PFSK-1 (cell line): Measurements from ENCODE around the gene LARP1.

ENCODE experiments used
- FOXP2 ChIP-seq: optimal IDR thresholded peaks from 2 replicates; pipeline ENCODE3; 2011; ENCODE audit warnings: borderline replicate concordance, control low read depth, inconsistent platforms; ENCODE audit not compliant: insufficient read depth; ENCODE audit errors: extremely low read length, extremely low read depth
- POLR2AphosphoS5 ChIP-seq: IDR thresholded peaks from 2 replicates; pipeline ENCODE4 v1.6.1; 2012; ENCODE audit warnings: low read depth, mild to moderate bottlenecking, control low read depth, low read length, moderate library complexity
- SIN3A ChIP-seq: IDR thresholded peaks from 2 replicates; pipeline ENCODE4 v1.6.1; 2012; ENCODE audit warnings: mild to moderate bottlenecking, low read length, moderate library complexity, borderline replicate concordance; ENCODE audit not compliant: insufficient read depth
- TAF1 ChIP-seq: IDR thresholded peaks from 2 replicates; pipeline ENCODE4 v1.6.1; 2012; ENCODE audit warnings: low read length, control low read depth, borderline replicate concordance; ENCODE audit not compliant: insufficient read depth
- TF ChIP-seq, protein P1 (sequence below), 2 experiments: IDR thresholded peaks; 2 replicates each; pipeline versions ENCODE4 v1.6.1 to v1.8.0; 2011 to 2012; ENCODE audit warnings: low read depth in 2 of 2, low read length in 2 of 2, control low read depth in 1 of 2, inconsistent platforms in 1 of 2, mild to moderate bottlenecking in 1 of 2, moderate library complexity in 1 of 2; ENCODE audit not compliant: insufficient read depth in 1 of 2

Gene LARP1

DNA sequence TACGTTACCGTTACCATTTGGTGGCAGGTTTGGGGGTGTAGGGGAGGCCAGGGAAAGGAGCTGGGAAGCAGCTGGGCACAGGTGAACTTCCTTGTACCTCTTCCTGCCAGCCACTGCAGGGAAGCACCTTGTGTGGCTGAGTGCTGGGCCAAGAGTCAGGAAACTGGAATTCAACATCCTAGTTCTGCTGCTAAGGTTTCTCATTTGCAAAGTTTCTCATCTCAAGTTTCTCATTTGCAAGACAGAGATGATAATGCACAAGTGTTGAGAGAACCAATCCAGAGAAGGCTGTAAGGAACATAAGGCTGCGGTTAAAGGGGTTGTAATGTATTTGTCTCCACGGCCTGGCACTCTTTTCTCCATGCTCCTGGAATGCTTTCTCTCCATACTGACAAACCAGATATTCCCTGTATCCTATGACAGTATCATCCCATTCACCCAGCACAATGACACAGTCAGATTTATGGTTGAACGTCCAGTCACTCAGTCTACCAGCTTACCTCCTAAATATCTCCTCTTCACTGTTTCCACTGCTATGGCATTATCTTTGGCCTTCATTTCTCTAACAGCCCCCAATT lies 33.6 kb upstream of the LARP1 start:
- TF ChIP-seq TAF1 = no peak
- no peak for TF ChIP-seq SIN3A
- TF ChIP-seq FOXP2 = no peak
- TF ChIP-seq, protein P1, sequence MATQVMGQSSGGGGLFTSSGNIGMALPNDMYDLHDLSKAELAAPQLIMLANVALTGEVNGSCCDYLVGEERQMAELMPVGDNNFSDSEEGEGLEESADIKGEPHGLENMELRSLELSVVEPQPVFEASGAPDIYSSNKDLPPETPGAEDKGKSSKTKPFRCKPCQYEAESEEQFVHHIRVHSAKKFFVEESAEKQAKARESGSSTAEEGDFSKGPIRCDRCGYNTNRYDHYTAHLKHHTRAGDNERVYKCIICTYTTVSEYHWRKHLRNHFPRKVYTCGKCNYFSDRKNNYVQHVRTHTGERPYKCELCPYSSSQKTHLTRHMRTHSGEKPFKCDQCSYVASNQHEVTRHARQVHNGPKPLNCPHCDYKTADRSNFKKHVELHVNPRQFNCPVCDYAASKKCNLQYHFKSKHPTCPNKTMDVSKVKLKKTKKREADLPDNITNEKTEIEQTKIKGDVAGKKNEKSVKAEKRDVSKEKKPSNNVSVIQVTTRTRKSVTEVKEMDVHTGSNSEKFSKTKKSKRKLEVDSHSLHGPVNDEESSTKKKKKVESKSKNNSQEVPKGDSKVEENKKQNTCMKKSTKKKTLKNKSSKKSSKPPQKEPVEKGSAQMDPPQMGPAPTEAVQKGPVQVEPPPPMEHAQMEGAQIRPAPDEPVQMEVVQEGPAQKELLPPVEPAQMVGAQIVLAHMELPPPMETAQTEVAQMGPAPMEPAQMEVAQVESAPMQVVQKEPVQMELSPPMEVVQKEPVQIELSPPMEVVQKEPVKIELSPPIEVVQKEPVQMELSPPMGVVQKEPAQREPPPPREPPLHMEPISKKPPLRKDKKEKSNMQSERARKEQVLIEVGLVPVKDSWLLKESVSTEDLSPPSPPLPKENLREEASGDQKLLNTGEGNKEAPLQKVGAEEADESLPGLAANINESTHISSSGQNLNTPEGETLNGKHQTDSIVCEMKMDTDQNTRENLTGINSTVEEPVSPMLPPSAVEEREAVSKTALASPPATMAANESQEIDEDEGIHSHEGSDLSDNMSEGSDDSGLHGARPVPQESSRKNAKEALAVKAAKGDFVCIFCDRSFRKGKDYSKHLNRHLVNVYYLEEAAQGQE (IDR thresholded peaks at IDR 0.05; ENCODE audit: insufficient read depth in 1 of 2, low read depth in 2 of 2, low read length in 2 of 2) = no peak
- no peak for TF ChIP-seq POLR2AphosphoS5

DNA sequence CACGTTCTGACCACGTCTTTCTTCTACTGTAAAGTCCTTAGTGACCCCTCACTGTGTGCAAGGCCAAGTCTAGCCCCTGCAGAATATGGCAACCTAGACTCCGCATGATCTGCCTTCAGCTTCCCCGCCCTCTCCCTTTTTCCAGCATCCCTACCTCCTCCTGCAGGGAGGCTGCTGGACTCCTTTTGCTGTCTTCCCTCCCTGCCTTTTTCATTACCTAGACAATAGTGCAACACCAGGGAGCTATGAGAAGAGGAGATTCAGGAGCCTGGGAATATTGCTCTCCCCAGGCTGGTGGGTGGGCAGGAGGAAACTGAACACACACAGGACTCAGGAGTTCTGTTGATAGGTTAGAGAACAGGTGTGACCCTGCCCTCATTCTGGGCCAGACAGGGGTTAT lies 33.1 kb upstream of the LARP1 start:
- no peak for TF ChIP-seq SIN3A
- TF ChIP-seq, protein P1 (IDR thresholded peaks at IDR 0.05; ENCODE audit: insufficient read depth in 1 of 2, low read depth in 2 of 2, low read length in 2 of 2) = no peak
- TF ChIP-seq TAF1 = no peak
- no peak for TF ChIP-seq POLR2AphosphoS5
- TF ChIP-seq FOXP2 = no peak

DNA sequence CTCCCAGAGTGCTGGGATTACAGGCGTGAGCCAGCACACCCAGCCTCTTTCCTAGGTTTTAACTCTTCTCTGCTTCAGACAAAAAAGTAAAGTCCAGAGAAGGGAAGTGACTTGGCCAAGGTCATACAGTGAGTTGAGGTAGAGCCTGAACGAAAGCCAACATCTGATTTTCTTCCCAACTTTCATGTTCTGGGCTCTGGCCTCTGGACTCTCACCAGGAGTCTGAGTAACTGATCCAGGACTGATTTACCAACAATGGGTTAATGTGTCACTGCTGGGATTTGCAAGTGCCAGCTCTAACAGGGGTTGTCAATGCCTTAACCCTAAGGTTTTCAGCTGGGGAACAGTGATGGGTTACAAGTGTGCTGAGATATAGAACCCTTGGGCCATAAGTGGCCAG lies 32.2 kb upstream of the LARP1 start:
- TF ChIP-seq TAF1 (no peak), FOXP2 (no peak), SIN3A (no peak), POLR2AphosphoS5 (no peak)
- TF ChIP-seq, protein P1 (IDR thresholded peaks at IDR 0.05; ENCODE audit: insufficient read depth in 1 of 2, low read depth in 2 of 2, low read length in 2 of 2) = no peak

- TF ChIP-seq FOXP2 = no peak
Measured at GRCh38 chr5:154723740-154724505, 31.3 kb upstream of the LARP1 start.

GRCh38 chr5:154727361-154727760 lies 27.8 kb upstream of the LARP1 start:
- TF ChIP-seq POLR2AphosphoS5 = no peak
- no peak for TF ChIP-seq TAF1
- TF ChIP-seq, protein P1 (IDR thresholded peaks at IDR 0.05; ENCODE audit: insufficient read depth in 1 of 2, low read depth in 2 of 2, low read length in 2 of 2) = no peak
- TF ChIP-seq FOXP2 = no peak
- no peak for TF ChIP-seq SIN3A
